MM.1S (cell line): Measurements from ENCODE around the gene ALLC.
A peak's percentile ranks its signal among the peaks of the same experiment; 100 is the strongest.

Experiments used
- DNase-seq: peaks from one replicate; pipeline ENCODE4 v3.0.0-alpha.2; 2015
- H2AFZ ChIP-seq: fragments of 300-600 bp; sonication (generic); 2 replicates; pipeline ENCODE4 v1.6.0; 2016; ENCODE audit warnings: antibody characterized with exemption, low read length
- H3F3A ChIP-seq: fragments of 300-600 bp; sonication (generic); 2 replicates; pipeline ENCODE4 v1.6.1; 2016; ENCODE audit warnings: mild to moderate bottlenecking, antibody characterized with exemption, low read length, moderate library complexity, mixed read lengths; ENCODE audit not compliant: insufficient read depth
- H3K27ac ChIP-seq: fragments of 300-600 bp; sonication (generic); 2 replicates; pipeline ENCODE4 v1.5.1; 2016; ENCODE audit warnings: mild to moderate bottlenecking, low read length
- H3K27me3 ChIP-seq: fragments of 300-600 bp; sonication (generic); replicated peaks from 2 replicates; pipeline ENCODE4 v1.6.0; 2016; ENCODE audit warnings: low read length; ENCODE audit not compliant: insufficient read depth
- H3K36me3 ChIP-seq: fragments of 300-600 bp; sonication (generic); replicated peaks from 2 replicates; pipeline ENCODE4 v1.6.1; 2016; ENCODE audit warnings: mild to moderate bottlenecking, low read length, mixed read lengths; ENCODE audit not compliant: insufficient read depth
- H3K4me1 ChIP-seq: fragments of 300-600 bp; sonication (generic); 2 replicates; pipeline ENCODE4 v1.6.1; 2016; ENCODE audit warnings: low read length, mixed read lengths
- H3K4me2 ChIP-seq: fragments of 300-600 bp; sonication (generic); 2 replicates; pipeline ENCODE4 v1.6.0; 2016; ENCODE audit warnings: low read depth, low read length
- H3K4me3 ChIP-seq: fragments of 300-600 bp; sonication (generic); 2 replicates; pipeline ENCODE4 v1.5.1; 2016; ENCODE audit warnings: low read length, mixed read lengths
- H3K79me2 ChIP-seq: fragments of 300-600 bp; sonication (generic); 2 replicates; pipeline ENCODE4 v1.6.1; 2016; ENCODE audit warnings: mixed run types, low read length, mixed read lengths
- H3K9ac ChIP-seq: fragments of 300-600 bp; sonication (generic); 2 replicates; pipeline ENCODE4 v1.6.1; 2016; ENCODE audit warnings: low read length, mixed read lengths
- H3K9me2 ChIP-seq: fragments of 300-600 bp; sonication (generic); replicated peaks from 2 replicates; pipeline ENCODE4 v1.6.1; 2016; ENCODE audit warnings: mild to moderate bottlenecking, low read length, mixed read lengths; ENCODE audit not compliant: insufficient read depth
- H3K9me3 ChIP-seq: fragments of 300-600 bp; sonication (generic); replicated peaks from 2 replicates; pipeline ENCODE4 v1.6.1; 2016; ENCODE audit warnings: mild to moderate bottlenecking, low read length, mixed read lengths; ENCODE audit not compliant: insufficient read depth
- H4K20me1 ChIP-seq: fragments of 300-600 bp; sonication (generic); 2 replicates; pipeline ENCODE4 v1.6.1; 2016; ENCODE audit warnings: mild to moderate bottlenecking, low read length, moderate library complexity, mixed read lengths; ENCODE audit not compliant: insufficient read depth
- CTCF ChIP-seq: fragments of 300-600 bp; sonication (generic); IDR thresholded peaks from 2 replicates; pipeline ENCODE4 v1.5.1; 2016; ENCODE audit warnings: antibody characterized with exemption, low read length, mixed read lengths
- EZH2 ChIP-seq: fragments of 300-600 bp; sonication (generic); optimal IDR thresholded peaks from 2 replicates; pipeline ENCODE3; 2017; ENCODE audit warnings: low read depth, mild to moderate bottlenecking, antibody characterized with exemption, low read length, mixed read lengths
- EZH2phosphoT487 ChIP-seq: fragments of 300-600 bp; sonication (generic); IDR thresholded peaks from 2 replicates; pipeline ENCODE4 v1.6.1; 2018; ENCODE audit warnings: antibody characterized with exemption, low read length

Gene ALLC

GRCh38 chr2:3727397-3728045, 69.5 kb downstream of the ALLC start:
- H3K27me3 ChIP-seq, result no peaks in the 10 kb centered on the region
- H3K79me2 ChIP-seq, result no peaks in the 10 kb centered on the region
- H3K4me3 ChIP-seq, result no peak overlapping the region
- H3K9ac ChIP-seq, result no peak overlapping the region
- H3K27ac ChIP-seq, result no peak overlapping the region
- no peaks in the 10 kb centered on the region for H3F3A ChIP-seq
- no peak for TF ChIP-seq CTCF
- TF ChIP-seq EZH2phosphoT487, result no peak
- TF ChIP-seq EZH2, result no peak
- H3K4me1 ChIP-seq, result no peaks in the 10 kb centered on the region
- peak overlapping the region; percentile 27; the same call in 1 of the 2 replicates for H3K4me2 ChIP-seq
- H2AFZ ChIP-seq, result no peak overlapping the region
- no peaks in the 10 kb centered on the region for H3K9me2 ChIP-seq
- H3K9me3 ChIP-seq, result no peaks in the 10 kb centered on the region
- DNase-seq, result no peak
- no peaks in the 10 kb centered on the region for H3K36me3 ChIP-seq
- no peaks in the 10 kb centered on the region for H4K20me1 ChIP-seq

- no peak for TF ChIP-seq EZH2phosphoT487
- TF ChIP-seq EZH2, result no peak
- TF ChIP-seq CTCF, result peak; percentile 31
- H3K4me3 ChIP-seq, result no peak overlapping the region
- no peaks in the 10 kb centered on the region for H3K9me3 ChIP-seq
- no peak overlapping the region for H2AFZ ChIP-seq
- no peaks in the 10 kb centered on the region for H4K20me1 ChIP-seq
- no peaks in the 10 kb centered on the region for H3F3A ChIP-seq
- H3K9ac ChIP-seq, result no peak overlapping the region
- H3K27me3 ChIP-seq, result no peaks in the 10 kb centered on the region
- H3K4me2 ChIP-seq, result peak overlapping the region; percentile 27; the same call in 1 of the 2 replicates
- H3K36me3 ChIP-seq, result no peaks in the 10 kb centered on the region
- no peak for DNase-seq
- H3K79me2 ChIP-seq, result no peaks in the 10 kb centered on the region
- no peaks in the 10 kb centered on the region for H3K4me1 ChIP-seq
- no peak overlapping the region for H3K27ac ChIP-seq
- H3K9me2 ChIP-seq, result no peaks in the 10 kb centered on the region
These were observed 70.4 kb downstream of the ALLC start for GRCh38 chr2:3728104-3729054.

GRCh38 chr2:3729055-3729448, 71.1 kb downstream of the ALLC start:
- no peak for DNase-seq
- no peaks in the 10 kb centered on the region for H4K20me1 ChIP-seq
- H3K27ac ChIP-seq, result no peak overlapping the region
- H3K4me3 ChIP-seq, result no peak overlapping the region
- no peaks in the 10 kb centered on the region for H3F3A ChIP-seq
- no peaks in the 10 kb centered on the region for H3K36me3 ChIP-seq
- no peaks in the 10 kb centered on the region for H3K4me1 ChIP-seq
- TF ChIP-seq EZH2, result no peak
- TF ChIP-seq CTCF, result no peak
- no peak for TF ChIP-seq EZH2phosphoT487
- no peaks in the 10 kb centered on the region for H3K9me3 ChIP-seq
- H3K9ac ChIP-seq, result no peak overlapping the region
- H2AFZ ChIP-seq, result no peak overlapping the region
- H3K79me2 ChIP-seq, result no peaks in the 10 kb centered on the region
- no peaks in the 10 kb centered on the region for H3K9me2 ChIP-seq
- no peaks in the 10 kb centered on the region for H3K27me3 ChIP-seq
- H3K4me2 ChIP-seq, result no peak overlapping the region
